Measurements from ENCODE around the gene EBF3.

Gene EBF3

GRCh38 chr10:129792141-129792540 is 171.9 kb downstream of the EBF3 start:
- DNase-seq (ENCODE audit: low read depth) = no peak

DNA sequence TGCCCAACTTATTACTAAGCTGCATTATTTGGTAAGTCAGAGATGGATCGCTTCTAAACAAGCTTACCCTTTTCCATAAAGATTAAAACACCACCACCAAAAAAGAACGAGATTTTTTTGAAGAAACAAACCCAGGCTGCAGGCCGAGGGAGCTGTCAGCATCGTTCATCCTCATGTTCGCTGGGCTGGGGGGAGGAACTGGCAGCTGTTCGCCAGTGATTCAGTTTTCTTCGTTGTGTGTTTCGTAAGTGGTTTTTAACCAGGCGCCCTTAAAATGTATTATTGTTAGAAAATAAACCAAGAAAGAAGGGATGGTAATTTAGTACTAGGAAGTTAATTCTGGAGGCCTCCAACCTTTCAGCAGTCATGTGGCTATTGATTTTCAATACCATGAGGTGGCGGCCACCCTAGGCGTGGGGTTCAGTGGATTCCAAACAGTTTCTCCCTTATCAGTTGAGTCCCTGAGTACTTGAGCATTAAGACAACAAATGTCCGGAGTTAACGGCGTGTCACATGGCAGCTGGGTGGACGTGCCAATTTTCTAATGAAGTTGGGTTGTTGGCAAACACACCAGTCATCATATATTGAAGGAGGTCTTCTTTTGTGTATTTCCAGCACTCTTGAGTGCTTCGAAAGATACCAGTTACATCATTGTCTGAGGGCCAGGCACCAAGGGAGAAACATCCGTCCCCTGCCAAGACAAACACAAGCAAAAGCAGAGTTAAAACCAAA is 173.2 kb downstream of the EBF3 start:
- DNase-seq (ENCODE audit: low read depth) = no peak

- no peak for DNase-seq (ENCODE audit: low read depth)
Measured at GRCh38 chr10:129788215-129788614, 175.9 kb downstream of the EBF3 start.

DNA sequence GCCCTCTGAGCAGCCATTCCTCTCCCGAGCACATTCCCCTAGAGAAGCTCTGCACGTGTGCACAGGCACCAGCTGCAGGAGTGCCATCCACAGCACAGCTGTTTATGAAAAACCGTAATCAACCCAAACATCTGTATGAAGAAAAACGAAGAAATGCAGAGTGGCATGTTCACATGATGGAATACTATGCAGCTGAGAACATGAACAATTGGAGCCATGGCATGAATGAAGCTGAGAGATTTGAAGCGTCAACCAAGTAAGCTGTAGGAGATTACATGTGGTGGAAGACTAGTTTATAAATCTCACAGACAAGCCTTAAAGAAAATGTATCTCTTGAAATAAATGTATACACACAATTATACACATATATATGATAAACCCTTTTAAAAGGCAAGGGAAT is 176.5 kb downstream of the EBF3 start:
- DNase-seq (ENCODE audit: low read depth) = no peak

- no peak for DNase-seq (ENCODE audit: low read depth)
Measured at GRCh38 chr10:129786216-129786615, 177.9 kb downstream of the EBF3 start.

DNA sequence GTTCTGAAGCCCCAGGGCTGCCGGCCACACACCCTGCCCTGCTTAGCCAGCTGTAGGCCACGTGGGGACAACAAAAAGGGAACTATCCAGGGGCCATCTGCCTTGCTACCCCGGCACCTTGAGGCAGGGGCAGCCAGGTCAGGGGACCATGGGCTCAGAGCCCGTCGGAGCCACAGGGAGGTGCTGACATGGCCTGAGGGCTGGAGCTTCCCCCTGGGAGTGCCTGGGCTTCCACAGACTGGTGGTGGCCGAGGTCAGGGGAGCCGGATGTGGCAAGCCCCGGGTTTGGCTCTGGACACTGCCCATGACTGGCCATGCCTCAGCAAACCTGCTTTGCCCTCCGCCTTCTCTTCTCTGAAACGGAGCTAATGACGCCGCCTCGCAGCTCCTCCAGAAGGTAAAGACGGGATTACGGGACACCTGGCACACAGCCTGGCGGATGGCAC is 178.5 kb downstream of the EBF3 start:
- no peak for DNase-seq (ENCODE audit: low read depth)

Data from HS-27A (cell line).